Measurements from ENCODE around the gene TACC2. TPM values are rescaled to one million over a fixed set of nuclear protein-coding genes. Genes with fewer than 3 reads are reported as not detected.
"Not testable (repeated sequence)": the region's sequence is repeated elsewhere in the genome, so short reads cannot be mapped to it uniquely, and the experiment has no call there.

The TACC2 gene
- total and polyA plus RNA-seq, 3 experiments from 2014 or later: not detected

GRCh38 chr10:122022276-122022675 lies 33.3 kb downstream of the TACC2 start:
- Histone ChIP-seq H3K27me3 (ENCODE audit: insufficient read depth, low read length, poor library complexity, severe bottlenecking) (no peaks in the 10 kb centered on the region), H3K4me3 (ENCODE audit: low read length) (no peak overlapping the region), H3K4me1 (ENCODE audit: insufficient read depth, low read length) (no peaks in the 10 kb centered on the region), H3K36me3 (ENCODE audit: insufficient read depth, low read length) (no peaks in the 10 kb centered on the region), H3K9me3 (ENCODE audit: low read length) (no peaks in the 10 kb centered on the region), H3K27ac (ENCODE audit: low read depth, low read length) (no peak overlapping the region)
- no peaks in the 10 kb centered on the region for H3K9me3 Mint-ChIP-seq
- H3K36me3 Mint-ChIP-seq: no peaks in the 10 kb centered on the region
- H3K27me3 Mint-ChIP-seq: peaks cover 5 to 6% of the 10 kb centered on the region in 2 donors
- CTCF ChIA-PET: no interaction called here
- H3K4me1 Mint-ChIP-seq: no peaks in the 10 kb centered on the region
- H3K4me3 Mint-ChIP-seq: no peak overlapping the region
- no peak for DNase-seq
- POLR2A ChIA-PET: no interaction called here
- H3K27ac Mint-ChIP-seq: no peak overlapping the region

GRCh38 chr10:122023257-122023656 lies 34.3 kb downstream of the TACC2 start:
- H3K9me3 ChIP-seq (ENCODE audit: low read length); H3K4me1 ChIP-seq (ENCODE audit: insufficient read depth, low read length); H3K9me3 Mint-ChIP-seq; H3K27ac Mint-ChIP-seq; H3K4me1 Mint-ChIP-seq; H3K36me3 ChIP-seq (ENCODE audit: insufficient read depth, low read length); H3K27me3 ChIP-seq (ENCODE audit: insufficient read depth, low read length, poor library complexity, severe bottlenecking); H3K27me3 Mint-ChIP-seq; CTCF ChIA-PET; H3K27ac ChIP-seq (ENCODE audit: low read depth, low read length); POLR2A ChIA-PET; DNase-seq; H3K36me3 Mint-ChIP-seq; H3K4me3 ChIP-seq (ENCODE audit: low read length); H3K4me3 Mint-ChIP-seq: not testable (repeated sequence)

GRCh38 chr10:122029499-122030199 lies 40.7 kb downstream of the TACC2 start:
- DNase-seq: no peak
- no peaks in the 10 kb centered on the region for H3K36me3 Mint-ChIP-seq
- POLR2A ChIA-PET: no interaction called here
- no peaks in the 10 kb centered on the region for H3K4me1 Mint-ChIP-seq
- H3K4me1 ChIP-seq (ENCODE audit: insufficient read depth, low read length): no peaks in the 10 kb centered on the region
- H3K9me3 Mint-ChIP-seq: peaks cover 0 to 2% (median 0%) of the 10 kb centered on the region in 5 donors
- no peak overlapping the region for H3K4me3 Mint-ChIP-seq
- peaks cover 3 to 25% of the 10 kb centered on the region in 2 donors for H3K27me3 Mint-ChIP-seq
- no peak overlapping the region for H3K27ac Mint-ChIP-seq
- CTCF ChIA-PET: no interaction called here
- no peaks in the 10 kb centered on the region for H3K27me3 ChIP-seq (ENCODE audit: insufficient read depth, low read length, poor library complexity, severe bottlenecking)
- H3K36me3 ChIP-seq (ENCODE audit: insufficient read depth, low read length): no peaks in the 10 kb centered on the region
- H3K4me3 ChIP-seq (ENCODE audit: low read length): no peak overlapping the region
- H3K27ac ChIP-seq (ENCODE audit: low read depth, low read length): no peak overlapping the region
- no peaks in the 10 kb centered on the region for H3K9me3 ChIP-seq (ENCODE audit: low read length)

GRCh38 chr10:122030200-122030552 lies 41.2 kb downstream of the TACC2 start:
- no peaks in the 10 kb centered on the region for H3K27me3 ChIP-seq (ENCODE audit: insufficient read depth, low read length, poor library complexity, severe bottlenecking)
- POLR2A ChIA-PET: no interaction called here
- H3K27ac Mint-ChIP-seq: no peak overlapping the region

GRCh38 chr10:122033224-122033926 lies 44.4 kb downstream of the TACC2 start:
- peaks cover 9 to 34% of the 10 kb centered on the region in 2 donors for H3K27me3 Mint-ChIP-seq
- Histone ChIP-seq H3K4me3 (ENCODE audit: low read length) (no peak overlapping the region), H3K27ac (ENCODE audit: low read depth, low read length) (no peak overlapping the region), H3K27me3 (ENCODE audit: insufficient read depth, low read length, poor library complexity, severe bottlenecking) (no peaks in the 10 kb centered on the region), H3K4me1 (ENCODE audit: insufficient read depth, low read length) (no peaks in the 10 kb centered on the region), H3K9me3 (ENCODE audit: low read length) (no peaks in the 10 kb centered on the region), H3K36me3 (ENCODE audit: insufficient read depth, low read length) (no peaks in the 10 kb centered on the region)
- H3K36me3 Mint-ChIP-seq: no peaks in the 10 kb centered on the region
- ChIA-PET CTCF (no interaction called here), POLR2A (no interaction called here)
- H3K9me3 Mint-ChIP-seq: peaks cover 0 to 2% (median 0%) of the 10 kb centered on the region in 5 donors
- no peak overlapping the region for H3K27ac Mint-ChIP-seq
- H3K4me3 Mint-ChIP-seq: no peak overlapping the region
- DNase-seq: no peak
- H3K4me1 Mint-ChIP-seq: no peaks in the 10 kb centered on the region

More at GRCh38 chr10:122030200-122030552, 41.2 kb downstream of the TACC2 start:
- Histone ChIP-seq H3K9me3 (ENCODE audit: low read length) (no peaks in the 10 kb centered on the region), H3K27ac (ENCODE audit: low read depth, low read length) (no peak overlapping the region), H3K4me3 (ENCODE audit: low read length) (no peak overlapping the region), H3K4me1 (ENCODE audit: insufficient read depth, low read length) (no peaks in the 10 kb centered on the region), H3K36me3 (ENCODE audit: insufficient read depth, low read length) (no peaks in the 10 kb centered on the region)
- peaks cover 0 to 2% (median 0%) of the 10 kb centered on the region in 5 donors for H3K9me3 Mint-ChIP-seq
- no peaks in the 10 kb centered on the region for H3K4me1 Mint-ChIP-seq
- H3K36me3 Mint-ChIP-seq: no peaks in the 10 kb centered on the region
- CTCF ChIA-PET: no interaction called here
- H3K27me3 Mint-ChIP-seq: peaks cover 6 to 25% of the 10 kb centered on the region in 2 donors
- no peak for DNase-seq
- no peak overlapping the region for H3K4me3 Mint-ChIP-seq

GRCh38 chr10:122034149-122034756 lies 45.3 kb downstream of the TACC2 start:
- no peak for DNase-seq

GRCh38 chr10:122040786-122041185 lies 51.8 kb downstream of the TACC2 start:
- no peaks in the 10 kb centered on the region for H3K4me1 ChIP-seq (ENCODE audit: insufficient read depth, low read length)
- no peaks in the 10 kb centered on the region for H3K36me3 Mint-ChIP-seq
- no peak overlapping the region for H3K4me3 ChIP-seq (ENCODE audit: low read length)
- CTCF ChIA-PET: no interaction called here
- no peak overlapping the region for H3K27ac ChIP-seq (ENCODE audit: low read depth, low read length)
- POLR2A ChIA-PET: no interaction called here
- H3K9me3 ChIP-seq (ENCODE audit: low read length): no peaks in the 10 kb centered on the region
- no peak overlapping the region for H3K4me3 Mint-ChIP-seq
- H3K36me3 ChIP-seq (ENCODE audit: insufficient read depth, low read length): no peaks in the 10 kb centered on the region
- peaks cover 11 to 29% of the 10 kb centered on the region in 2 donors for H3K27me3 Mint-ChIP-seq
- no peaks in the 10 kb centered on the region for H3K4me1 Mint-ChIP-seq
- H3K27ac Mint-ChIP-seq: no peak overlapping the region
- H3K27me3 ChIP-seq (ENCODE audit: insufficient read depth, low read length, poor library complexity, severe bottlenecking): no peaks in the 10 kb centered on the region
- DNase-seq: no peak
- H3K9me3 Mint-ChIP-seq: no peaks in the 10 kb centered on the region

More at GRCh38 chr10:122034149-122034756, 45.3 kb downstream of the TACC2 start:
- Mint-ChIP-seq H3K36me3 (no peaks in the 10 kb centered on the region), H3K4me1 (no peaks in the 10 kb centered on the region), H3K4me3 (no peak overlapping the region), H3K9me3 (peaks cover 0 to 2% (median 0%) of the 10 kb centered on the region in 5 donors), H3K27me3 (peaks cover 9 to 39% of the 10 kb centered on the region in 2 donors), H3K27ac (no peak overlapping the region)
- H3K36me3 ChIP-seq (ENCODE audit: insufficient read depth, low read length): no peaks in the 10 kb centered on the region
- ChIA-PET CTCF (no interaction called here), POLR2A (no interaction called here)
- no peak overlapping the region for H3K4me3 ChIP-seq (ENCODE audit: low read length)
- no peak overlapping the region for H3K27ac ChIP-seq (ENCODE audit: low read depth, low read length)
- no peaks in the 10 kb centered on the region for H3K9me3 ChIP-seq (ENCODE audit: low read length)
- no peaks in the 10 kb centered on the region for H3K27me3 ChIP-seq (ENCODE audit: insufficient read depth, low read length, poor library complexity, severe bottlenecking)
- H3K4me1 ChIP-seq (ENCODE audit: insufficient read depth, low read length): no peaks in the 10 kb centered on the region

GRCh38 chr10:122042836-122043235 lies 53.9 kb downstream of the TACC2 start:
- H3K36me3 Mint-ChIP-seq: no peaks in the 10 kb centered on the region
- no peak overlapping the region for H3K4me3 ChIP-seq (ENCODE audit: low read length)
- no peaks in the 10 kb centered on the region for H3K4me1 Mint-ChIP-seq
- ChIA-PET POLR2A (no interaction called here), CTCF (no interaction called here)
- H3K9me3 ChIP-seq (ENCODE audit: low read length): no peaks in the 10 kb centered on the region
- no peak overlapping the region for H3K27ac Mint-ChIP-seq
- peaks cover 9 to 29% of the 10 kb centered on the region in 2 donors for H3K27me3 Mint-ChIP-seq
- H3K27me3 ChIP-seq (ENCODE audit: insufficient read depth, low read length, poor library complexity, severe bottlenecking): no peaks in the 10 kb centered on the region
- H3K9me3 Mint-ChIP-seq: no peaks in the 10 kb centered on the region
- H3K4me3 Mint-ChIP-seq: no peak overlapping the region
- H3K4me1 ChIP-seq (ENCODE audit: insufficient read depth, low read length): no peaks in the 10 kb centered on the region
- no peak for DNase-seq
- no peak overlapping the region for H3K27ac ChIP-seq (ENCODE audit: low read depth, low read length)
- no peaks in the 10 kb centered on the region for H3K36me3 ChIP-seq (ENCODE audit: insufficient read depth, low read length)

All from CD8-positive, alpha-beta memory T cell (primary cell).